Measurements from ENCODE around the gene FASTK. TPM values are rescaled to one million over a fixed set of nuclear protein-coding genes. Genes with fewer than 3 reads are reported as not detected.

The FASTK gene, protein sequence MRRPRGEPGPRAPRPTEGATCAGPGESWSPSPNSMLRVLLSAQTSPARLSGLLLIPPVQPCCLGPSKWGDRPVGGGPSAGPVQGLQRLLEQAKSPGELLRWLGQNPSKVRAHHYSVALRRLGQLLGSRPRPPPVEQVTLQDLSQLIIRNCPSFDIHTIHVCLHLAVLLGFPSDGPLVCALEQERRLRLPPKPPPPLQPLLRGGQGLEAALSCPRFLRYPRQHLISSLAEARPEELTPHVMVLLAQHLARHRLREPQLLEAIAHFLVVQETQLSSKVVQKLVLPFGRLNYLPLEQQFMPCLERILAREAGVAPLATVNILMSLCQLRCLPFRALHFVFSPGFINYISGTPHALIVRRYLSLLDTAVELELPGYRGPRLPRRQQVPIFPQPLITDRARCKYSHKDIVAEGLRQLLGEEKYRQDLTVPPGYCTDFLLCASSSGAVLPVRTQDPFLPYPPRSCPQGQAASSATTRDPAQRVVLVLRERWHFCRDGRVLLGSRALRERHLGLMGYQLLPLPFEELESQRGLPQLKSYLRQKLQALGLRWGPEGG
- total RNA-seq: 79.4 TPM
- long read RNA-seq, transcript FASTK-201 (10 exons, 1,827 nt): major isoform, 97 of 267 reads
- long read RNA-seq, transcript FASTK-202 (9 exons, 1,402 nt): minor isoform, 15 of 267 reads
- long read RNA-seq, transcript FASTK-212 (10 exons, 1,764 nt): minor isoform, 5 of 267 reads
- long read RNA-seq, partial matches to known transcripts: 36 of 267 reads
- long read RNA-seq, other reads (novel, unspliced or antisense): 113 of 267 reads

DNA sequence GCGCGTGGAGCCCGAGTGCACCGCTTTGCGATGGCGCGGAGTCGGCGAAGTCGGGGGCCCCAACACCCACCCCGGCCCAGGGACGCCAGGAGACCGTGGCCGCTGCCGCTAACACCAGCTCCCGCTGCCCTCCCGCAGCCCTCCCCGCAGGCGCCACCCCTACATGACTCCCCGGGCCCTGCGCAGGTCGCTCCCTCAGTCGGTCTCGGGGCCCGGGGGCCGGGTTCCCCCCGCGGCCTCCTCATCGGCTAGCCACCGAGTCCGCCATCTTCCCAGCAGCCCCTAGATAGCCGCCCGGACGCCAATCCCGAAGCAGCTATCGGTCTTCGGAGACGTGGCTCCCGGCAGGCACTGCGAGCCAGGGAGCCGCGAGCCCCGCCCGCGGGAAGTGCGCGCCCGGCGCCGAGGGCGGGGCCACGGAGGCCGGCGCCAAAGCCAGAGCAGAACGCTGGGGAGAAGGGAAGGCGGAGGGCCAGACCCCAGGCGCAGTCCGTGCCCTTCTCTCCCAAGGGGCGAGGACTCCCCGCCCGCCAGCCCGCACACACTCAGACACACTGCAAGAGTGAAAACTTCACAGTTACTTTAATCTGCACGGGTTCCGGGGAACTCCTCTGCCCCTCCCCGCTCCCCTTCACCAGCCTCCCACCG, at the start of gene FASTK:
Gene FASTK, minus strand, starts transcription at position 288 of the 648 bp plus-strand sequence. Its CDS starts 43 bp downstream, at position 245.
- DNase-seq: peak; percentile 95
- intact Hi-C loops (cut with micrococcal nuclease): no loop called here
- ATAC-seq: peak; percentile 82

GRCh38 chr7:151129960-151130591, 49.5 kb upstream of the FASTK start:
- DNase-seq (no peak), ATAC-seq (no peak)
- intact Hi-C loops (cut with micrococcal nuclease): loop anchor here (5.0 kb wide), 1 partner anchor 42 kb away; no protein-coding TSS in a partner anchor

DNA sequence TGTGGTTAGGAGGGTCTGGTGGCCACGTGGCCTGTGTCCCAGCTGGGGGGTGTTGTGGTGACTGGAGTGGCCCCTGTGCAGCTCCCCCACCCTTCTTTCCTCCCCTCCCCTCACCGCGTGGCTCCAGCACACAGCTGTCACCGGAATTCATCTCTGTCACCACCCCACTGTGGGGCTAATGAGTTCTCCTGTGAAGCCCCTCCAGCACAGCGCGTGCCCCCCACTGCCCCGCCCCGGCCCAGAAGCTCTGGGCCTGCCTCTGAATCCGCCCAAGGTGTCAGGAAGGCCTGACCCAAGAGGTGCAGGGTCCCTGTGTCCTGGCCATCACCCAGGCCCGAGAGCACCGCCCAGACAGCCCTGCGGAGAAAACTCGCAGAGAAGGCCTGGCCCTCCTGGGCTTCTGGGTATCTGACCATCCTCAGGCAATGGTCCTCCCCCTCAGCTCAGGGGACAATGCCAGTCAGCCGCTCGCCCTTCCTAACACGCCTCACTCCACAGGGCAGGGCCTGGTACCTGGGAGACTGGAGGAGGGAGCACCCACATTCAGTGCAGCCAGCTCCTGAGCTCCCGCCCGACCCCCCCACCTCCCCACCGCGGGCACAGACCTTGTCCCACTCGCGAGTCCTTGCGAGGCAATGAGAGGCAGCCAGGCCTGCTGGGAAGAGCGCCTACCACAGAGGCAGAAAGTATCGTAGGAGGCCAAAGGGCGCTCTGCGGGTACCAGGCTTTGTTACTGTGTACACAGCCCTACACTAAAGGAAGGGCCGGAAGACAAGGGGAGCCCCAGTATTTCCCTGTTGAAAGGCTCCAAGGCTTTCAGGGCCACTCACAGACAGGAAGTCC, 48.7 kb upstream of the FASTK start:
- peak; percentile 16 for DNase-seq
- intact Hi-C loops (cut with micrococcal nuclease): loop anchor here (5.0 kb wide), 1 partner anchor 43 kb away; no protein-coding TSS in a partner anchor
- no peak for ATAC-seq

DNA sequence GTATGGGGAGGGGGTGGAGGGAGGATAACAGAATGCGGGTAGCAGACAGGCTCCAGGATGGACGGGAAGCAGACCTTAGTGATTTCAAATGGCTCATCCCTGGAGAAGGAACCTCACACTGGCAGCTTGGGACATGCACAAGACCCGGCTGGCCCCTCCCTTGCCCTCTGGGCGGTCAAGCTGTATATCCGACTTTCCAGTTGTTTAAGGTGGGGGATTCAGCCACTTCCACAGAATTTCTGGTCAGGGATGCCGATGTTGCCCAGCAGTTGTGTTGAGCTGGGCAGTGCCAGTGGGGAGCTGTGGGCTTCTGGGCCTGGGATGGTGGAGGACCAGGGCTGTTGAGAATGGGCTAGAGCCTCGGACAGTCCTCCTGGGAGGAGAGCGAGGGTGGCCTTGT, 48.1 kb upstream of the FASTK start:
- intact Hi-C loops (cut with micrococcal nuclease): loop anchor here (5.0 kb wide), 1 partner anchor 44 kb away; no protein-coding TSS in a partner anchor
- DNase-seq (no peak), ATAC-seq (no peak)

DNA sequence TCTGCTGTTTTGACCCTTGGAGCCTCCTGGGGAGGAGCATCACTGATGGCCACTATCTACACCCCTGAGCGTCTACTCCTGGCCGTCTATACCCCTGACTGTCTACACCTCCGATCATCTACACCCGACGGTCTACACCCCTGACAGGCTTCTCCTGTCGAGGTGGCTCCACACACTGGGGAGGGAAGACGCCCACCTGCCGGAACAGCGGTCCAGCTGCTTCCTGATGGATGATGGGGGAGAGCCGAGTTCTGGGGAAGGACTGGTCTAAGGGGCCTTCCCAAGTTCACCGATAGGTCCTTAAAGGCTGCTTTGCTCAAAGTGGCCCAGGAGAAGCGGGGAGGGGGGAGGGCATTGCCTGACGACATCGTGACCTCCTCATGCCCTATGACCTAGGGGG, 47.5 kb upstream of the FASTK start:
- peak; percentile 20 for DNase-seq
- intact Hi-C loops (cut with micrococcal nuclease): loop anchor here (5.0 kb wide), 1 partner anchor 44 kb away; no protein-coding TSS in a partner anchor
- no peak for ATAC-seq

- no peak for DNase-seq
- intact Hi-C loops (cut with micrococcal nuclease): loop anchor here (5.0 kb wide), 1 partner anchor 46 kb away; no protein-coding TSS in a partner anchor
- no peak for ATAC-seq
Measured at GRCh38 chr7:151126491-151127137, 46.0 kb upstream of the FASTK start.

- ATAC-seq (peak; percentile 33), DNase-seq (no peak)
- intact Hi-C loops (cut with micrococcal nuclease): loop anchor here (5.0 kb wide), 1 partner anchor 46 kb away; no protein-coding TSS in a partner anchor
Measured at GRCh38 chr7:151125846-151126481, 45.4 kb upstream of the FASTK start.

GRCh38 chr7:151125470-151125845, 44.8 kb upstream of the FASTK start:
- ATAC-seq: peak; percentile 73
- peak; percentile 80 for DNase-seq
- intact Hi-C loops (cut with micrococcal nuclease): loop anchor here (5.0 kb wide), 1 partner anchor 47 kb away; no protein-coding TSS in a partner anchor

DNA sequence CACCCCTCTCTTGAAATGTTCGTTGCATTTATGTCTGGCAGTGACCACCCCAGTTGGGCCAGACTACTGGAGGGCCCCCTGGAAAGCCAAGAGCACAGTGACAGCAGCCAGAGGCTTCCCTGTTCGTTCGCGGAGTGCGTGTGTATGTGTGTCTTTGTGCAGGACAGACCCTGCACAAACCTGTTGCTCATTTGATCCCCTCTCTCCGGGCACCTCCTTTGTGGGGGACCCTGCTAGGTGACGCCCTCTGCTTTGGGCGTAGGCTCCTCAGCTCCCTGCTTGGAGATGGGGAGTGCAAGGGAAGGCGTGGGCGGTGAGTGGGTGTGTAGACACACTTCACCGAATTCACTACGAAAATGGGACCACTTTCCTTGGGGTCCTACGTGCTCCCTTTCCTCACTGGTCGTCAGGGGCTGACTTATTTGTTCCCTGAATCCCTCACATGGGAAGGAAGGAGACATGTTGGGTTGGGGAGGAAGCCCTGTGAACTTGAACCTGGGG, 44.3 kb upstream of the FASTK start:
- DNase-seq (no peak), ATAC-seq (no peak)
- intact Hi-C loops (cut with micrococcal nuclease): loop anchor here (5.0 kb wide), 1 partner anchor 47 kb away; no protein-coding TSS in a partner anchor

GRCh38 chr7:151124481-151124880, 43.9 kb upstream of the FASTK start:
- no peak for DNase-seq
- ATAC-seq: no peak
- intact Hi-C loops (cut with micrococcal nuclease): no loop called here

- DNase-seq (peak; percentile 87), ATAC-seq (peak; percentile 80)
- intact Hi-C loops (cut with micrococcal nuclease): no loop called here
Measured at GRCh38 chr7:151123822-151124464, 43.3 kb upstream of the FASTK start.

DNA sequence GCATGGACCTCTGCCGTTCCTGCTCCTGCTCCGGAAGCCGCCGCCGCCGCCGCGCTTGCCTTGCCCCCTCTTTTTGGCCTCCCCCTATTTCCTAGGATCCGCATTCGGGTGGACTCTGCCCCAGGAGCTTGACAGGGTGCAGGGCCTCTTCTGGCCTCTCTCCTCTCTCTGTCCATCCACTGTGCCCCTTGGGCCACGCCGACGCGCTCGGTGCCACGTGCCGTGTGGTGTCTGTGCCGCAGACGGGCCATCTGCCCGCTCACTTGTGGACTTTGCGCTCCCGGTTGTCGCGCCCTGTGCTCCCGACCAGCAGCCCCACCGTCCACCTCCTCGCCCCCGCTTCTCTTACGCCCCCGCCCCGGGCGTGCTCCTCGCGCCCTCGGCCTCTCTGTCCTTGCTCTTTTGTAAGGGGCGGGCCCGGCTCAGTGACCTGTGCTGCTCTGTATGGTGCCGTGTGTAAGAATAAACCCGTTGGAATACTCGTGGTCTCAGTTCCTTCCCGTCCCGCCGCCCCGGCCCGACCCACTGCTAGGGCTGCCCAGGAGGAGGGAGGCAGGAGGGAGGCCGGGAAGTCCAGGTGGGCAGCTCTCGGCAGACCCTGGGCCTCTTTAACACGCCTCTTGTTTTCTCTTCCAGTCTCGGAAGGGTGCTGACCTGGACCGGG, 42.7 kb upstream of the FASTK start:
- intact Hi-C loops (cut with micrococcal nuclease): no loop called here
- DNase-seq (no peak), ATAC-seq (no peak)

GRCh38 chr7:151122796-151123157, 42.2 kb upstream of the FASTK start:
- DNase-seq (no peak), ATAC-seq (no peak)
- intact Hi-C loops (cut with micrococcal nuclease): no loop called here

DNA sequence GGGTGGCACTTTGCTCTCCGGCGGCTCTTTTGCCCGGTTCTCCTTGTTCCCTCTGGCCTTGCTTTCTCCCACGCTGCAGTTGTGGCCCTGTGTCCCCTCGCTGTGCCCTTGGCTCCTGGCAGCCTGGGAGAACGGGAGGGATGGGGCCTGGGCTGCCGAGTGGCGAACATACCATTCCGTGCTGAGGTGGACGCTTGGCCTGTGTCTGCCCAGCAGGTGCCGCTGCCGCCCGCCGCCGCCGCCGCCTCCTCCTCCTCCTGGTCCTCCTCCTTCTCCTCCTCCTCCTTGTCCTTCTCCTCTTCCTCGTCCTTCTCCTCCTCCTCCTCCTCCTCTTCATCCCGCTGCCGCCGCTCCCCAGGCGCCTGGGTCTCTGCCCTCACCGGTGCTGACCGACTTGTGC, 41.7 kb upstream of the FASTK start:
- peak; percentile 62 for DNase-seq
- intact Hi-C loops (cut with micrococcal nuclease): no loop called here
- peak; percentile 32 for ATAC-seq

GRCh38 chr7:151121380-151122170, 41.0 kb upstream of the FASTK start:
- ATAC-seq: no peak
- intact Hi-C loops (cut with micrococcal nuclease): no loop called here

More at GRCh38 chr7:151121380-151122170, 41.0 kb upstream of the FASTK start:
- DNase-seq: no peak

Data from left ventricle myocardium superior (tissue), 1 donor.